ENCODE measurements around the gene CKB. TPM values are rescaled to one million over a fixed set of nuclear protein-coding genes. Genes with fewer than 3 reads are reported as not detected.

Gene CKB
- total and polyA plus RNA-seq, 2 donors (not counting 1 experiment from before 2014, with no cell fraction given): 65.2 to 136 TPM

DNA sequence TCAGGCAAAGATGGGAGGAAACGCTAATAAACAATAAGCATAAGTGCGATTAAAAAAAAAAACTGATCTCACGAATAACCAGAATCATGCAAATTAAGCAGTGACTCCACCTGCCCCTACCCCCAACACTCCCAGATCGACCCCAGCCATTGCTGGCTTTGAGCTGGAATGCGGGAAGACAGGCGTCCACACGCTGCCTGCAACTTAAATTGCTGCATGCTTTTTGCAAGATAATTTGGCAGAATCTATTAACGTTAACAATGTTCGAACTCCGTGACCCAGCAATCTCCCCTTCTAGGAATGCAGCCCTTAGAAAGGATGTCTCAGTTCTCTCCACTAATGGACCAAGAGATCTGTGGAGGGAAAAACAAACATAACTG lies 935 bp upstream of the CKB start:
- DNase-seq (ENCODE audit: low read depth in 2 of 2): no peak
- no peaks in the 10 kb centered on the region for H3K9me3 ChIP-seq (ENCODE audit: control insufficient read depth, insufficient read depth, low read depth, low read length)
- TF ChIP-seq EZH2 (IDR thresholded peaks at IDR 0.05; ENCODE audit: low read length, missing control alignments) (no peak), CTCF (conservative IDR thresholded peaks at IDR 0.05 in 1 of 2, IDR thresholded peaks at IDR 0.05 in 1 of 2; ENCODE audit: low read depth in 1 of 2, low read length in 2 of 2) (no peak)

DNA sequence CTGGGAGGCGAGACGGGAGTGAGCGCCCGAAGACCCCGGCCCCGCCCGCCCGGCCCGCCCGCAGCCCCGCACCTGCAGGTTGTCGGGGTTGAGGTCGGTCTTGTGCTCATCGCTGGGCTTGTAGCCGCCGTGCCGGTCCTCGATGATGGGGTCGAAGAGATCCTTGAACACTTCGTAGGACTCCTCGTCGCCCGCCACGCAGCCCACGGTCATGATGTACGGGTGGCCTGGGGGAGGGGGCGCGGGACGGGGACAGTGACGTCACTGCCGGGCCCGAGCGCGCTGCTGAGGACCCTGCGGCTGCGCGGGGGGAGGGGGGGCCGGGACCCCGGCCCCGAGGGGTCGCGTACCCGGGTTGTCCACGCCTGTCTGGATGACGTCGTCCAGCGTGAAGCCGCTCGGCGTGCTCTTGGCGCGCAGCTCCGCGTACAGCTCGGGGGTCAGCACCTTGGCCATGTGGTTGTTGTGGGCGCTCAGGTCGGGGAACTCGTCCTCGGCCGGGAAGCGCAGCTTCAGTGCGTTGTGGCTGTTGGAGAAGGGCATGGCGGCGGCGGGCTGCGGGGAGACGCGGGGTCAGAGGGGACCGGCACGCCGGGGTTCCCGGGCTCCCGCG lies 573 bp downstream of the CKB start:
- H3K27me3 ChIP-seq (ENCODE audit: control insufficient read depth, insufficient read depth, low read length): no peaks in the 10 kb centered on the region
- no peak overlapping the region for H3K27ac ChIP-seq (ENCODE audit: insufficient read depth, low read length)
- H3K4me1 ChIP-seq (ENCODE audit: control insufficient read depth, extremely low read depth, insufficient read depth, low read length): peaks cover 16% of the 10 kb centered on the region
- H2AFZ ChIP-seq (ENCODE audit: low read length): no peak overlapping the region
- peak in 1 of 2 donors; percentile 26 for DNase-seq (ENCODE audit: low read depth in 2 of 2)
- peak overlapping the region; percentile 75 for H3K4me2 ChIP-seq (ENCODE audit: extremely low read depth, insufficient read depth, low read length)
- no peaks in the 10 kb centered on the region for H4K20me1 ChIP-seq (ENCODE audit: control insufficient read depth, extremely low read depth, insufficient read depth, low read length)
- H3K79me2 ChIP-seq (ENCODE audit: control insufficient read depth, insufficient read depth, low read length): no peaks in the 10 kb centered on the region
- H3K9ac ChIP-seq (ENCODE audit: insufficient read depth, low read length): peak overlapping the region; percentile 46
- no peaks in the 10 kb centered on the region for H3K9me3 ChIP-seq (ENCODE audit: control insufficient read depth, insufficient read depth, low read depth, low read length)
- peak overlapping the region; percentile 41 to 69 (median 57) for H3K4me3 ChIP-seq (replicated peaks in 1 of 4; ENCODE audit: control extremely low read depth in 1 of 4, insufficient read depth in 1 of 4, low read depth in 3 of 4, low read length in 4 of 4)
- TF ChIP-seq CTCF (conservative IDR thresholded peaks at IDR 0.05 in 1 of 2, IDR thresholded peaks at IDR 0.05 in 1 of 2; ENCODE audit: low read depth in 1 of 2, low read length in 2 of 2) (no peak), EZH2 (IDR thresholded peaks at IDR 0.05; ENCODE audit: low read length, missing control alignments) (peak; percentile 73)
- no peaks in the 10 kb centered on the region for H3K36me3 ChIP-seq (ENCODE audit: control insufficient read depth, insufficient read depth, low read length)

More for the DNA sequence above, 935 bp upstream of the CKB start:
- Histone ChIP-seq H3K4me2 (ENCODE audit: extremely low read depth, insufficient read depth, low read length) (no peak overlapping the region), H3K4me3 (replicated peaks in 1 of 4; ENCODE audit: control extremely low read depth in 1 of 4, insufficient read depth in 1 of 4, low read depth in 3 of 4, low read length in 4 of 4) (no peak overlapping the region), H3K79me2 (ENCODE audit: control insufficient read depth, insufficient read depth, low read length) (no peaks in the 10 kb centered on the region), H3K27ac (ENCODE audit: insufficient read depth, low read length) (no peak overlapping the region), H3K4me1 (ENCODE audit: control insufficient read depth, extremely low read depth, insufficient read depth, low read length) (peaks cover 21% of the 10 kb centered on the region), H3K27me3 (ENCODE audit: control insufficient read depth, insufficient read depth, low read length) (no peaks in the 10 kb centered on the region), H4K20me1 (ENCODE audit: control insufficient read depth, extremely low read depth, insufficient read depth, low read length) (no peaks in the 10 kb centered on the region), H2AFZ (ENCODE audit: low read length) (no peak overlapping the region), H3K9ac (ENCODE audit: insufficient read depth, low read length) (no peak overlapping the region), H3K36me3 (ENCODE audit: control insufficient read depth, insufficient read depth, low read length) (no peaks in the 10 kb centered on the region)

DNA sequence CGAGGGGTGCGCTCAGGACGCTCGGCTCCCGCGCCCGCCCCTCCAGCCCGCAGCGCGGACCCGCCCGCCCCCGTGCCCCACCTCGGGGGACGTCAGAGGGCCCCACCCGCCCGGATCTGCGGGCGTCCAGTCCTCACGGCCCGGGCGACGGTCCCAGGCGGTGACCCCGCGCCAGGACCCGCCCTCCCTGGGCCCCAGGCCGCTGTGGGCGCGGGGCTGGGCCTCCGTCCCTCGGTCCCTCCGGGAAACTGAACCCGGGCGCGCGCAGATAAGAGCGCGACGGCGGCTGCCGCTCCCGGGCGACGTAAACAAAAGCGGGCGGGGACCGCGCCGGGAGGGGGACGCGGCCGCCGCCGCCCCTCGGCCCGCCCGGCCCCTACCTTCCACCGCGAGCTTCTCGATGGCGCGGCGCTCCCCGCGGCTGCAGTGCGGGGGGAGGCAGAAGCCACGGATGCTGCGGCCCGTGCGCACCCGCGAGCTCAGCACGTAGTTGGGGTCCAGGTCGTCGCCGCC lies 1.1 kb downstream of the CKB start:
- DNase-seq (ENCODE audit: low read depth in 2 of 2): no peak

More for the DNA sequence above, 1.1 kb downstream of the CKB start:
- no peak overlapping the region for H2AFZ ChIP-seq (ENCODE audit: low read length)
- H3K4me1 ChIP-seq (ENCODE audit: control insufficient read depth, extremely low read depth, insufficient read depth, low read length): peaks cover 16% of the 10 kb centered on the region
- TF ChIP-seq EZH2 (IDR thresholded peaks at IDR 0.05; ENCODE audit: low read length, missing control alignments): no peak
- no peak overlapping the region for H3K27ac ChIP-seq (ENCODE audit: insufficient read depth, low read length)
- peak overlapping the region; percentile 9 for H3K9ac ChIP-seq (ENCODE audit: insufficient read depth, low read length)
- H4K20me1 ChIP-seq (ENCODE audit: control insufficient read depth, extremely low read depth, insufficient read depth, low read length): no peaks in the 10 kb centered on the region
- peak overlapping the region in 3 of 4 experiments; percentile 40 to 69 (median 62) for H3K4me3 ChIP-seq (replicated peaks in 1 of 4; ENCODE audit: control extremely low read depth in 1 of 4, insufficient read depth in 1 of 4, low read depth in 3 of 4, low read length in 4 of 4)
- H3K4me2 ChIP-seq (ENCODE audit: extremely low read depth, insufficient read depth, low read length): peak overlapping the region; percentile 25
- no peaks in the 10 kb centered on the region for H3K79me2 ChIP-seq (ENCODE audit: control insufficient read depth, insufficient read depth, low read length)
- H3K36me3 ChIP-seq (ENCODE audit: control insufficient read depth, insufficient read depth, low read length): no peaks in the 10 kb centered on the region
- H3K9me3 ChIP-seq (ENCODE audit: control insufficient read depth, insufficient read depth, low read depth, low read length): no peaks in the 10 kb centered on the region
- no peaks in the 10 kb centered on the region for H3K27me3 ChIP-seq (ENCODE audit: control insufficient read depth, insufficient read depth, low read length)

All from fibroblast of lung (primary cell).